GM21360 (cell line): ENCODE measurements around the gene CACFD1.
A peak's percentile ranks its signal among the peaks of the same experiment; 100 is the strongest.

ENCODE experiments used
- ATAC-seq: cut with Tn5 transposase; IDR thresholded peaks from one replicate; pipeline ENCODE4 v1.9.1; 2021; ENCODE audit warnings: mild to moderate bottlenecking, moderate library complexity; ENCODE audit not compliant: unreplicated experiment

The CACFD1 gene

DNA sequence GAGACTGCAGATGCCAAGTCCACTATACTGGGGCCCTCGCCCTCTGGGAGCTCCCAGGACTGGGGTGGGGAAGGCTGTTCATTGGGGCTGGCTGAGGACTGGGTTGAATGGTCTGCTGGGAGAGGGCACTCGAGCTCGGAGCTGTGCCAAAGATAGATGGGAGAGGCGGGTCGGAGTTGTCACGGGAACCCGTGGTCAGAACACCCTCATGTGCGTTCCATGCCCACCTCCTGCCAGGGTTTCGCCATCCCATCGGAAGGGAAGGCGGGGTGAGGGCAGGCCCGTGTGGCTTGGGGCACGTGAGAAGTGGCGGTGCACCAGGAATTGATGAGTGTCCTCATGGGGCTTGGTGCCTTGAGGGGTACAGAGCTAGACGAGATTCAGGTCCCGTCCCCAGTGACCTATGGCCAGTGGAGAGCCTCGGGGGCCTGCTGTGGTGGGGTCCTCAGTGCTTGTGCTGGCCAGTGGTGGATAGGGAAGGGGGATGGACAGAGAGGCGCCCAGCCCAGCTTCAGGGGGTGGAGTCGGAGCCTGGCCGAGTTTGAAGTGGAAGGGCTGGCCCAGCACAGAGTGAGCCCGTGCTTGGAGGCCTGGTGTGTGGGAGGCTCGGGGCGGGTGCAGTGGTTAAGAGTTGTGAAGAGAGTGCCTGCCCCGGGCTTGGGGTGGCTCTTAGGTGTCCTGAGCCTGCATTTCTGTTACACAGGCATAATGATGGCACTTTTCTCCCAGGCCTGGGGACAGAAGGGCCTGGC is 4.3 kb downstream of the CACFD1 start:
- ATAC-seq = no peak

DNA sequence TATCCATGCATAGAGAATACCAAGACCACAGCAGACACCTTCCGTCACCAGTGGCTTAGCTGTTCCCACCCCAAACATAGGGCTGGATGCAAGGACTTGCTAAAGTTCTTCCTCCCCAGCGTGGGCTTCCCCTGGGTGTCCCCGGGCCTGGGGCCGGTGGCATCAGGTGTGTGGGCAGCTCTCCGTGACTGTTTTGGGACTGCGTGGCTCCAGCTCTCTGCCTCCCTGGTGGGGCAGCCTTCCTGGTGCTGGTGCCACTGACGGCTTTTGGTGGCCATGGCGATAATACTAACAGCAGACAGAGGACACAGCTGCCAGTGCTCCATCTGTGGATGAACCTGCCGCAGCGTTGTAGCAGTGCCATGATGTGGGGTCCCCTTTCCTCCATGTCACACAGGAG is 4.9 kb downstream of the CACFD1 start:
- no peak for ATAC-seq

DNA sequence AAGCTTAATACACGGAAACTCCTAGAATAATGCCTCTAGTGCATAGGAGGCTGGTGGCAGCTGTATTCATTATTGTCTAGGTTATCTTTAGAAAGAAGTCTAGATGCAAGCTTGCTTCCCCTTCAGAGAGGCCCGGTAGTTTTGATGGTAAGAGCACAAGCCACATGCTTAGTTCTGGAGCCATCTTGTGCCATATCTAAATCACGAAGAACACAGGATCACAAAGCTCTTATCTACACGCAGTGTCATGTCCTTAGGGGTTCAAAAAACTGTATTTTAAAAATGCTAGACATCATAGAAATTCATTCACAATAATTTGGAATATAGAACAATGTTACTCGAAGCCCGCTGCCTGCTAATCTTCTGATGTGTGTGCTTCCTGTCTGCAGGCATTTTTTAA is 6.2 kb downstream of the CACFD1 start:
- no peak for ATAC-seq

DNA sequence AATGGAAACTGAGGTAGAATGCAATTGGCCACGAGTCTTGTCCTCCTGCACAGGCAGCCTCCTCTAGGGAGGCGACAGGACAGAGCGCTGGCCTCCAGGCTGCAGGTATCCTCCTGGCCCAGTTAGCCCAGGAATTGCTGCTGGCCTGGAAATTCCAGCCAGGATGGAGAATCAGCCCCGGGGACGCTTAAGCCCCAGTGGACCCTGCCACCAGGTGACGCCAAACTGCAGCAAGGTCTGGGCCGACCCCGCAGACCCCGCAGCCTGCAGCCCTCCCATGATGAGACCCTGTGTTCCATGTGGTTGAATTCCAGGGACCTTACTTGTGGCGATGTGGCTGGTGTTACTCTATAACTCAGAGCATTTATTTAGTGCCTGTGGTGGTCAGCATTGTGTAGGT is 7.3 kb downstream of the CACFD1 start:
- no peak for ATAC-seq

DNA sequence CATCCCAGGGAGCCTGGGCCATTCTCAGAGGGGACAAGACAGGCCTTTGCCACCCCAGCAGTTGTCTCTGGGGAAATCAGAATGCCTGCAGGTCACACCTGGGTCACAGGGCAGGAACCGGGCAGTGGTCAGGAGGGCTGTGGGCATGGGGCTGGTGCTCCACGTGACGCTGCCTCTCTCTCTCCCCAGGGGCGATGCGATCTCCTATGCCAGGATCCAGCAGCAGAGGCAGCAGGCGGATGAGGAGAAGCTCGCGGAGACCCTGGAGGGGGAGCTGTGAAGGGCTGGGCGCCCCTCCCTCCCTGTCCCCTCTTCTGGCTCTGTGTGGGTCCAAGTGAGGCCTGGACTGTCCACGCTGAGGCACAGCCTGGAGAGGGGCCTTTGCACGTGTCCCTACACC is 8.6 kb downstream of the CACFD1 start:
- ATAC-seq = no peak

DNA sequence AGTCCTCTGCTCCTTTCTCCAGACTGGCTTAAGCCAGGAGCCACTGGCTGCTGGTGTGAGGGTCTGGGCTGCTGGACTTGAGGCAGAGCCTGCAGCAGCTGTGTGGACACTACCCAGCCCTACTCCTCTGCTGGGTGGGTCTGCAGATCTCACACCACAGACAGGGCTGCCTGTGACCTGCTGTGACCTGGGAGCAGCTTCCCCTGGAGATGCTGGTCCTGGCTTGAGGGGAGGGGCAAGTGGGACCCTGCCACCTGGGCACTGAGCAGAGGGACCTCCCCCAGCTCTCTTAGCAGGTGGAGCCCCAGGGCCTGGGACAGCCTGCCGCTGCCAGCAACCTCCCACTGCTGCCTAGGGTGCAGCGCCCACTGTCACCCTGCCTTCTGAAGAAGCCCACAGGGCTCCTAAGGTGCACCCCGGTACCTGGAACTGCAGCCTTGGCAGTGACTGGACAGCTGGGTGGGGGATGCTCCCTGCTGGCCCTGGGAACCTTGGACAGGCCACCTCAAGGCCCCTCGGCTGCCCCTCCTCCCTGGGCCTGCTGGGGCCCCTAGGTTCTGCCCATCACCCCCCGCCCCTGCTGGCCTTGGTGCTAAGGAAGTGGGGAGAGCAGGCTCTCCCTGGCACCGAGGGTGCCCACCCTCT is 9.1 kb downstream of the CACFD1 start:
- ATAC-seq = no peak

DNA sequence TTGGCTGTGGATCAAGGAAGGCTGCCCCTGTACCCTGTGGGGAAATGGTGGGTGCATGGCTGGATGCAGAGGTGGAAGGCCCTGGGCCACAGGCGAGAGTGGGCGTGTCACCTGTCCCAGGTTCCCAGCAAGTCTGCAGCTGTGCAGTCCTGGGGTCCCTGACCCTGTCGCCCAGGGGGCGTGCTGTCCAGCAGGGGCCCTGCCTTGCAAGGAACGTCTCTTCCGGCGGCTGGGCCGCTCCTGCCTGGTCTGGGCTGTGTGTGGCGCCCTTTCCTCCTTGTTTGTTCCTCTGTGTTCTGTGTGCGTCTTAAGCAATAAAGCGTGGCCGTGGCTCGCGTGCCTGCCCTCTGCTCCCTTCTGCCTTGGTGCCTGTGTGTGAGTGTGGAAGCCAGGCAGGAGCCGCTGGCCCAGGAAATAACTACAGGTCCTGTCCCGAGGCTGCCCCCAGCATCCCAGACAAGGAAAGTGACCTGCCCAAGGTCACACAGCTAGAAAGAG is 10.7 kb downstream of the CACFD1 start:
- ATAC-seq = no peak

DNA sequence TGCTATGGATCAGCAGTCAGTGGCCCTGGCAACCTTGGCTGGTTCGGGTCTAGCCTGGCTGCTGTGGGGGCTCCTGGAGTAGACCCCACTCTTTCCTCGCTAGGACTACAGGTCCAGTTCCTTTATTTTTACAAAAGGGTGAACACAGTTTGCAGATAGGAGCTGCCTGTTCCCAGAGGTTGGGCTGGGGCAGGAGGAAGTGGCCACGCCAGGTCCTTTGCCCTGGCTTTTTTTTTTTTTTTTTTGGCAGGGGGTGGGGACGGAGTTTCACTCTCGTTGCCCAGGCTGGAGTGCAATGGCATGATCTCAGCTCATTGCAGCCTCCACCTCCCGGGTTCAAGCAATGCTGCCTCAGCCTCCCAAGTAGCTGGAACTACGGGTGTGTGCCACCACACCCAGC is 11.2 kb downstream of the CACFD1 start:
- ATAC-seq = no peak

DNA sequence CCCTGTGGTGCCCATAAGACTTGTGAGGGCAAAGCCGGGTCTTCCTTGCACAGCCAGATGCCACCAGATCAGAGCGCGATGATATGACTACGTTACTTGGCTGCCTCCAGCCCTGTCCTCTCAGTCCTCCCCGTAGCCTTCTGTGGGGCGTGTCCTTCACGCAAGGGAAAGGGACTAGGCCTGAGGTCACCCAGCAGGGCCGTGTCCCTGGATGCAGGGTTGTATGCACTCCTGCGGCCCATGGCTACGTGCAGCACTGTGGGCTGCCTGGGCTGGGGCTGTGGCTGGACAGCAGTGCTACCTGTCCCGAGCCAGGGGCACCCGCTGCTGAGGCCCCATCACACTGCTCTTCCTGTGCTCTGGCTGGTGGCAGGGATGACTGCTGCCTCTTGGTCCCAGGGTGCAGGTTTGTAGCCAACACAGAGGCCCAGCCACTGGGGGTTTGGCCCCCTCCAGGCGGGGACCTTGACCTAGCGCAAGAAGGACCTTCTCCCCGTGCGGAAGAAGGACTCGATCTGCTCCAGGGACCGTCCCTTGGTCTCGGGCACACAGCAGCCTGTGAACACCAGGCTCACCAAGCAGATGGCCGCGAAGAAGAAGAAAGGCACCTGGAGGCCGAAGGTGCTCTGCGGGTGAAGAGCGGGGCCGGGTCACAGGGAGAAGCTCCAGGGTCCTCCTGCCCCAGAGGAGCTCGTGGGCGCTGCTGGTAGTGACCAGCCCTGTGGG is 11.9 kb downstream of the CACFD1 start:
- no peak for ATAC-seq

DNA sequence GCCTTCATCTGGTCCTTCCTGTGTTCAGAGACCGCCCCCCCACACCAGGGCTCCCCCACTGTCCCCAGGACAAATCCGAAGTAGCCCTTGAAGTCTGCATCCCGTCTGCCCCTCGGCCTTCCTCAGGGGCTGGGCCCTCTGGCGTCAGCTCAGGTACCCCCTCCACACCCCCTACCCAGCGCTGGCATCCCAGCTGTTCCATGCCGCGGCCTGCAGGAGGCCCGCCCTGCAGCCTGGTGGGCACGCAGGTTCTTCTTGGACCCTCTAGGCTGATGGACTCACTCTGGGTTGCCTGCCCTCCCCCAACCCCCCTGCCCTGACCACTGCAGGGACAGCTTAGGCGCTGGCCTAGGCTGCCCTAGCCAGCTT is 12.5 kb downstream of the CACFD1 start:
- ATAC-seq = no peak

DNA sequence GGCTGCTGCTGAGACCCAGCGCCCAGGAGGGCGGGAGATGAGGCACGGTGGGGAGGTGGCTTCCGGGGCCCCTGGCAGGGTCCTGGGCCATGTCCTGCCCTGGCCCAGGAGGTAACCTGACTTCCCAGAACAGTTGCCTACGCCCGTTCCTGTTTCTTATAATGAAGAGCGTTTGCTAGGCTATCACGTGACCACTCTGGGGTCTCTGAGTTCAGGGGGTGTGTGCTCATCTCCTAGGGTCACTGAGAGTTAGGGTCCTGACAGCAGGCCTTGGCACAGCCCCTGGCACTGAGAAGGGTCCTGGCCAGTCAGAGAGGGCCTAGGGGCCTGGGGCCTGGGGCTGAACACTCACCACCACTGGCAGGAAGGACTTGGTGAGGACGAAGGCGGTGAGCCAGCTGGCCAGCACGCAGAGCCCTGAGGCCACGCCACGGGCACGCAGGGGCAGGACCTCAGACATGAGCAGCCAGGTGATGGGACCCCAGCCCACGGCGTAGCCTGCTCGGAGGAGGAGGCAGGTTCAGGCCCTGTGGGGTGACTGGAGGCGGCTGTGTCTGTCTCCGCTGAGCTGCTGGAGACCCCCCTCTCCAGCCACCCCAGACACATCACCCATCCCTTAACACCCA is 13.1 kb downstream of the CACFD1 start:
- ATAC-seq = no peak

DNA sequence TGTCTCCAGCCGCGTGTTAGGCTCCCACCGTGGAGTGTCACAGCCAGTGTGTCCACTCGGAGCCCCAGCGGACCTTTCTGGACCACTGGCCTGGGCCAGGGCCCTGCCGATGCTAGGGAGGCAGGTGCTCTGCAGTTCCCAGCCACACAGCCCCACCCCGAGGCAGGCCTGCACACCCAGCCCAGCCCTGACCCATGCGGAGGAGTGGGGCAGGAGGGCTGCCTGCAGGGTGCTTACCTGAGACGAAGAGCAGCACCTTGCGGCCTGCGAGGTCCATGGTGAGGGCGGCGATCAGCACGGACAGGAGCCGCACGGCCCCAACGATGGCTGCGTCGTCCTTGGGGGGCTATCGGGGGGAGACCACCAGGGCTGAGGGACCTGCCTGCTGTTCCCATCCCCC is 14.0 kb downstream of the CACFD1 start:
- ATAC-seq = no peak

DNA sequence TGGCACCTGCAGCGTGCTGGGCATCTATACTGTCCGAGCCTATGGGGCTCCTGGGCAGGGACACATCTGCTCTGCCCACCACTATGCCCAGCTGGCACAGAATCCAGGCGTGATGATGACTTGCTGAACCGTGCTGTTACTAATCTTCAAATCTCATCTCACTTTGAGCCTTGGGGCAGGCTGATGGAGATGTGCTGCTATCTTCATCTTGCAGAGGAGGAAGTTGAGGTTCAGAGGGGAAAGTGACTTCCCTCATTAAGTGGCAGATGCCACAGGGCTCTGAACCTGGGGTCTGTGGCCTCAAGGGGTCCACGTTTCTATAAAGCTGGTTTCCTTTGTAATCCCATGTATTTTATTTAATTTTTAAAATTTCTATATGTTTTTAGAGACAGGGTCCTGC is 14.4 kb downstream of the CACFD1 start:
- no peak for ATAC-seq

DNA sequence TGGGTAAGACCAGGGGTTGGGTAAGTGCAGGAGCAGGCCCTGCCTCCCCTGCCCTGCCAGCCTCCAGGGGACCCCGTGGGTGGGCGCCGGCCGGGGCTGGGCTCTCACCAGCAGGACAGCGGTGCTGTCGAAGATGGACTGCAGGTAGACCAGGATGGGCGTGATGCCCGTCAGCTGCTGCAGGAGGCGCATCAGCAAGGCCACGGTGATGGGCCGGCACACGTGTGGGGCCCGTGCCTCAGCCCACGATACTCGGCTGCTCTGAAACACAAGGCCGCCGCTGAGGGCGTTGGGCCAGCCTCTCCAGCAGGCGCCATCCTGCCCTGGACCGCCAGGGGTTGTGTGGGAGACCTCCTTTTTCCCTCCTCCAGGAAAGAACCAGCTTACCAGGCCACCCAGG is 15.1 kb downstream of the CACFD1 start:
- no peak for ATAC-seq

DNA sequence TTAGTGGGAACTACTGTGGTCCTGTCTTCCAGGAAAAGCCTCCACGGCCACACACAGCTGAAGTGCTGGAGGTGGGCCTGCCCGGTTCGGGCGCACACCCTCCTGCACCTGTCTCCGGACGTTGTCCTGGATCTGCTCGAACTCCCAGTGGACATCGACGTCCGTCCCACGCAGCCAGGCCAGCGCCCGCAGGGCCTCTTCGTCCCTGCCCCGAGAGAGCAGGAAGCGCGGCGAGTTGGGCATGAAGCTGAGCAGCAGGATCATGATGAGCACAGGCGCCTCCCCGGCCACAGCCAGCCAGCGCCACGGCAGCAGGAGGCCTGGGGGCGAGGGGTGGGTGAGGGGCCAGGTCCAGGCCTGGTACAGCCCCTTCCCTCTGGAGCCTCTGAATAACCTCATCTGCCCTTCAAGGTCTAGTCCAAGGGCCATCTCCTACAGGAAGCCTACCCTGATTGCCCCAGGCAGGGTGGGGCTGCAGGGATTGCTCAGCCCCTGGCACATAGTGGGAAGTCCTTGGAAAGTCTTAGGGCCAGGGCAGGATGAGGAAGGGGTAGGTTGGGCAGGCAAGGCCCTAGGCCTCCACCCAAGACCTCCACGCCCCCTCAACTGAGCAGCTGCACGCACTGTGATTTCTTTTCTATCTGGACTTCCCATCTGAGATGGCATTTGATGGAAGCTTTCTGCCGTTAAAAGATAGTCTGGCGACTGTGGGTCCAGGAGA is 15.7 kb downstream of the CACFD1 start:
- ATAC-seq = no peak

DNA sequence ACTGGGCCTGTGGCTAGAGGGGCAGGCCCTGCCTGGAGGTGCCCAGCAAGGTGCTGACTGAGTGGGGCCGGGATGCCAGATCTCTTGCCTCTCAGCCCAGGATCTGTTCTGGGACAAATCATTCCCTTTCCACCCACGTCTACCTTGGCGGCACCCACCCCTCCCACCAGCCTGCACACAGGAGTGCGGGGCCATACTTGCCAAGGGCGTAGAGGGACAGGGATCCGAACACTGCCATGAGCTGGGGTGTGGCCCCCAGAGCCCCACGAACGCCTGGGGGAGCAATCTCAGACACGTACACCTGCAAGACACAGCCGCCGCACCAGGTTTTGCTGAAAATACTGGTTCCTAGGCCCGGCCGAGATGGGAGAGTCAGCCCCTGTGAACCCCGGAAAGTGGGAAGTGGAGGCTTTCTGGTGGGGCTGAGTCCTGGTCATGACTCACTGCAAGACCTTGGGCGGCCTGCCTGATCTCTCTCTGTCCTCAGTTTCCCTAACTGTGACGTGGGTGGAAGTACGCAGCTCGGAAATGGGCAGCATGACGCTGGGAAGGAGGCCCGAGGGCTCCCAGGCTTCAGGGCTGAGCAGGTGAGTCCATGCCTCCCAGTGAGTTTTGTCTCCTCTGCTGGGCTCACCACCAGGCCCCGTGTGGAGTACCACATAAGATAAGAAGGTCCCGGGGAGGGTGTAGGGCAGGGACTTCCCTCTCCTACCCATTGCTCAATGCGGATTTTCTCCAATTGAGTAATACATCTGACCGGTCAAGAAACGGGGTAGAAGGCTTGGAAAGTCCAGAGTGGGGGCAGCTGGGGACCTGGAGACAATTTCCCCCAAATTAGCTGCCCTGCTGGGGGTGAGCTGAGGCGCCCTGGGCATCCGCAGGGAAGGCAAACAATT is 16.5 kb downstream of the CACFD1 start:
- ATAC-seq = no peak

DNA sequence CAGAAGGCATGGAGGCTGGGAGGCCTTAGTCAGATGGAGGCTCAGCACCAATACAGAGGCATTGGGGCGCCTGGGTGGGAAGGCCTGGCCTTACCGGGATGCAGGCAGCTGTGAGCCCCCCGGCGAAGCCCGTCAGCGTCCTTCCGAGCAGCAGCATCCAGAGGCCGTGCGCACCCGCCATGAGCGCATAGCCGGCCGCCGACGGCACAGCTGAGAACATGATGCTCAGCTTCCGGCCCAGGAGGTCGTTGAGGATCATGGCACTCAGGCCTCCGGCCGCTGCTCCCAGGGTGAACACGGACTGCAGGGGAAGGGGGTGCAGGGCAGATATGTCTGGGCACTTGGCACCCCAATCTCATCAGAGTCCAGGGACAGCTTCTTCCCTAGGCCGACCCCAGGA is 17.2 kb downstream of the CACFD1 start:
- no peak for ATAC-seq

DNA sequence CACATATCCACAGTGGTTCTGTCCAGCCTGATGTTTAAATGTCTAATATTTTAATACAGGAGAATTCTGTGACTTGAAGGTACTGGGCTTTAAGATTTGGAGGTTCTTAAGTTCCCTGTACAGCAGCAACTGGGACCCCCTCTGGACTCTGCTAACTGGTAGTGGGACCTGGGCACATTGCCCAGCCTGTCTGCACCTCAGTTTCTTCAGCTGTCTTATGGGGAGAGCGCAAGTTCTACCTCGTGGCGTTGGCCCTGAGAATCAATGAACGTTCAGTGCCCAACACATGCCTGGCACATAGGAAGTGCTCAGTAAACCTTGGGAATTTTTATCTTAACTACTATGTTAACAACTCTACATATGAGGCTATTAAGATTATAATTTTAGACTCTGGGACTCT is 17.7 kb downstream of the CACFD1 start:
- no peak for ATAC-seq

DNA sequence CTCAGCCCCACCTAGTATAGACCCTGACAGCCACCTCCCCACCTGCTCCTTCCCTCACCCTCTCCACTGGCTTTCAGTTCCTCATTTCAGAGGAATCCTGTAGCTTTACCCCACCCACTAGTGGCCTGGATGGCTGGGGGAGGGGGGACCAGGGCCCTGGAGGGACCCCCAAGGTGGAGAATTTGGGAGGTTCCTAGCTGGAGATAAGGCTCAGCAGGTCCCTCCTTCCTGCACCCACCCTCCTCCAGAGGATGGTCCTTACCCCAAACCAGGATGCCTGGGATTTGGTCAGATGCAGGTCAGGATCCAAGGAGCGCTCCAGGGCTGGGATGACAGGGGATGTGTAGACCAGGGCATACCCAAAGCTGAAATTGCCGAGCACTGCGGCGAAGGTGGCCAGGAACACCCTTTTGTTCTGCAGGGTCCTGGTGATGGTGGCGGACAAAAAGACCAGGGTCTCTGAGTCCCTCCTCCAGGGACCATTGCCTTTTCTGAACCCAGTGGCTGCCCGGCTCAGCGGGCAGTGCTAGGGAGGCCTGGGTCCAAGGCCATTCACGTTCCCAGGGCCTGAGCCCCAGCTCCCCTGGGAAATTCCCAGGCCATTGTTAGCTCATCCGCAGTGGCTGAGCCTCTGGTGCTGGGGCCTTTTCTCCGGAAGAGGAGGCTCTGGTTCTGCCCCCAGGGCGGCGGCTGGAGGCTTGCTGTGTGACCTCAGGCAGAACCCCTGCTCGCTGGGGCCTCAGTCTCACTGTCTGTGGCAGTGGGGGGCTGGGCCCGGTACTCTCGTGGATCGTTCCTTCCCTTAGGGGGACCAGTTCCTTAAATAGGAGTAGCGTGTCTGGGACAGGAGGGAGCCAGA is 18.4 kb downstream of the CACFD1 start:
- peak; percentile 20 for ATAC-seq
